T-helper 1 cell treated with Interleukin-12 subunit alpha and Interleukin-12 subunit beta and Interleukin-4 antibody, amounts not matched to agents 30 μg/mL and 1 μg/mL, for 36 hours (primary cell): ENCODE measurements around the gene SCGB1C1.
"Not testable (repeated sequence)": the region's sequence is repeated elsewhere in the genome, so short reads cannot be mapped to it uniquely, and the experiment has no call there.

Source experiments
- H3K27ac Mint-ChIP-seq: one replicate; pipeline ENCODE4 v1.8.0; 2021; ENCODE audit warnings: mild to moderate bottlenecking, mixed read lengths
- H3K27me3 Mint-ChIP-seq: one replicate; pipeline ENCODE4 v1.8.0; 2021; ENCODE audit warnings: low read depth, mixed read lengths
- H3K36me3 Mint-ChIP-seq: one replicate; pipeline ENCODE4 v1.8.0; 2021; ENCODE audit warnings: low read depth, mixed read lengths
- H3K4me1 Mint-ChIP-seq: one replicate; pipeline ENCODE4 v1.8.0; 2021; ENCODE audit warnings: low read depth, mixed read lengths
- H3K4me3 Mint-ChIP-seq: one replicate; pipeline ENCODE4 v1.8.0; 2021; ENCODE audit warnings: mild to moderate bottlenecking, moderate library complexity, mixed read lengths
- H3K9me3 Mint-ChIP-seq: one replicate; pipeline ENCODE4 v1.8.0; 2021; ENCODE audit warnings: mixed read lengths

The SCGB1C1 gene

GRCh38 chr11:192674-193128 lies at the start of gene SCGB1C1:
Gene SCGB1C1, plus strand, starts transcription at chr11:193078. Its CDS starts 22 bp downstream, at chr11:193100.
- H3K27ac Mint-ChIP-seq: peak within 1 kb of the TSS; percentile 55
- H3K4me3 Mint-ChIP-seq, H3K36me3 Mint-ChIP-seq, H3K4me1 Mint-ChIP-seq, H3K9me3 Mint-ChIP-seq, H3K27me3 Mint-ChIP-seq: not testable (repeated sequence)

GRCh38 chr11:180242-180641 lies 12.6 kb upstream of the SCGB1C1 start:
- H3K4me3 Mint-ChIP-seq, H3K4me1 Mint-ChIP-seq, H3K27ac Mint-ChIP-seq, H3K27me3 Mint-ChIP-seq, H3K9me3 Mint-ChIP-seq, H3K36me3 Mint-ChIP-seq: not testable (repeated sequence)

DNA sequence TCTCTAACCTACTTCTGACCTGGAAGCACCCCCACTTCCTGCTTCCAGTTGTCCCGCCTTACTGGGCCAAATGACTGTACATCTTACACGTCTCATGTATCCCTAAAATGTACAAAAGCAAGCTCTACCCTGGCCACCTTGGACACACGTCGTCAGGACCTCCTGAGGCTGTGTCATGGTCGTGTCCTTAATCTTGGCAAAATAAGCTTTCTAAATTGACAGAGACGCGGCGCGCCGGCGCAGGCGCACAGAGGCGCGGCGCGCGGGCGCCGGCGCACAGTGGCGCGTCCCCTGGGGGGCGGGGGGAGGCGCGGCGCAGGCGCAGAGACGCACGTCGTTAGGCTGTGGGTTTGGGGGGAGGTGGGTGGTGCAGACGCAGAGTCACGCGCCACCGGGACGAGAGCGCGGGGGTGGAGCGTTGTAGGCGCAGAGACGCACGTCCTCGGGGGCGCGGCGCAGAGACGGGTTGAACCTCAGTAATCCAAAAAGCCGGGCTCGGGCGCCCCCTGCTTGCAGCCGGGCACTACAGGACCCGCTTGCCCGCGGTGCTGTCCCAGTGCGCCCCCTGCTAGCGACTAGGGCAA lies 3.6 kb upstream of the SCGB1C1 start:
- not testable (repeated sequence) for H3K4me1 Mint-ChIP-seq, H3K4me3 Mint-ChIP-seq, H3K9me3 Mint-ChIP-seq, H3K36me3 Mint-ChIP-seq, H3K27me3 Mint-ChIP-seq, H3K27ac Mint-ChIP-seq

DNA sequence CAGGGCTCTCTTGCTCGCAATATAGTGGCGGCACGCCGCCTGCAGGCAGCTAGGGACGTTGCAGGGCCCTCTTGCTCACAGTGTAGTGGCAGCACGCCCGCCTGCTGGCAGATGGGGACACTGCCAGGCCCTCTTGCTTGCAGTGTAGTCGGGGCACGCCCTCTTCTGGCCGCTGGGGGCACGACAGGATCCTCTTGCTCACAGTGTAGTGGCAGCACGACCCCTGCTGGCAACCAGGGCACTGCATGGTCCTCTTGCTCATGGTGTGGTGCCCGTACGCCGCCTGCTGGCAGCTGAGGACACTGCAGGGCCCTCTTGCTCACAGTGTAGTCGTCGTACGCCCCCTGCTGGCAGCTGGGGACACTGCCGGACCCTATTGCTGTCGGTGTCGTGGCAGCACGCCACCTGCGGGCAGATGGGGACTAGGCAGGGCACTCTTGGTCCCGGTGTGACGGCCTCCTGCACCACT lies 3.0 kb upstream of the SCGB1C1 start:
- not testable (repeated sequence) for H3K9me3 Mint-ChIP-seq, H3K36me3 Mint-ChIP-seq, H3K4me3 Mint-ChIP-seq, H3K27ac Mint-ChIP-seq, H3K27me3 Mint-ChIP-seq, H3K4me1 Mint-ChIP-seq

DNA sequence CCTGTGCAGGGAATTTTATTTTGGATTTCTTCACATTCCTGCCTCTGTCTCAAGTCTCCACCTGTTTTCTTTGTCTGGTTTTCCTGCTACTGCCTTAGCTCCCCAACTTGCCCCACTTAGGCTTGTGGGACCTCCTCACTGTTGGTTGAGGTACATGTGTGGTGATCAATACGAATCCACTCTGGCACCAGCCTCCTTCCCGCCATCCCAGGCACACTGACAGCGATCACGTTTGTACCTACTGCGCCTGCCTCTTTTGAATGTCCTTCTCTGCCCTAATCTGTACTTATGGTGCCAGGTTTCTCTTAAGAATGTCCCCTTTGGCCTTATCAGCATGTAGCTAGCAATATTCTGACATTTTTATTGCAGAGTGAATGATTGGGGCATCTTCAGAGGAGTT lies 2.3 kb upstream of the SCGB1C1 start:
- H3K36me3 Mint-ChIP-seq, H3K9me3 Mint-ChIP-seq, H3K27me3 Mint-ChIP-seq, H3K4me1 Mint-ChIP-seq, H3K4me3 Mint-ChIP-seq, H3K27ac Mint-ChIP-seq: not testable (repeated sequence)

GRCh38 chr11:191490-192478 lies 1.1 kb upstream of the SCGB1C1 start:
- not testable (repeated sequence) for H3K4me1 Mint-ChIP-seq, H3K27me3 Mint-ChIP-seq, H3K36me3 Mint-ChIP-seq, H3K9me3 Mint-ChIP-seq
- H3K4me3 Mint-ChIP-seq: peak overlapping the region; percentile 35
- peak overlapping the region; percentile 63 for H3K27ac Mint-ChIP-seq

- H3K4me1 Mint-ChIP-seq, H3K27ac Mint-ChIP-seq, H3K4me3 Mint-ChIP-seq, H3K36me3 Mint-ChIP-seq, H3K9me3 Mint-ChIP-seq, H3K27me3 Mint-ChIP-seq: not testable (repeated sequence)
These were observed 603 bp downstream of the SCGB1C1 start for GRCh38 chr11:193481-193880.

GRCh38 chr11:196786-197731 lies 4.2 kb downstream of the SCGB1C1 start:
- Mint-ChIP-seq H3K4me3 (no peak overlapping the region), H3K4me1 (peaks cover 7% of the 10 kb centered on the region), H3K27me3 (no peaks in the 10 kb centered on the region), H3K9me3 (no peaks in the 10 kb centered on the region), H3K36me3 (no peaks in the 10 kb centered on the region), H3K27ac (no peak overlapping the region)

DNA sequence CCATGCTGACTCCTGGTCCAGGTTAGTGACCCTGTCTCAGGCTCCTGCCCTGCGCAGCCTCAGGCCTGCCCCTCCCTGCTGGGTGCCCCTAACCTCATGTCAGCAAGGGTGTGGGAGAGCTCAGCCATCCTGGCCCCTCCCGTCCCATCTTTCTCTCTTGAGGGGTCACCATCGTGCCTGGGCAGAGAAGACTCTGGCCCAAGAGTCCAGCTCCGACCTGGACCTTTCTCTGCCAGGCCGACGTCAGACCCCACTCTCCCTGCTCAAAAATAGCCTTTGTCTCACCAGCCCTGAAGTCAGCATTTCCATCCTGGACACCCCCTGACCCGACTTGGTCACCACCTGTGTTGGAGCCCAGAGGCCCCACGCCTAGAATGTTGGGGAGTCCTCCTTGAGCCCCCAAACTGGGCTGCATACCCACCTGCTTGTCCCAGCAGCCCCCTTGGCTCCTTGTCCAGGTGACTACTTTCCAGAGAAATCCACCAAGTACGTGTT lies 4.9 kb downstream of the SCGB1C1 start:
- Mint-ChIP-seq H3K27me3 (no peaks in the 10 kb centered on the region), H3K36me3 (peaks cover under 1% of the 10 kb centered on the region), H3K9me3 (no peaks in the 10 kb centered on the region), H3K4me1 (peaks cover 11% of the 10 kb centered on the region), H3K4me3 (no peak overlapping the region), H3K27ac (no peak overlapping the region)

DNA sequence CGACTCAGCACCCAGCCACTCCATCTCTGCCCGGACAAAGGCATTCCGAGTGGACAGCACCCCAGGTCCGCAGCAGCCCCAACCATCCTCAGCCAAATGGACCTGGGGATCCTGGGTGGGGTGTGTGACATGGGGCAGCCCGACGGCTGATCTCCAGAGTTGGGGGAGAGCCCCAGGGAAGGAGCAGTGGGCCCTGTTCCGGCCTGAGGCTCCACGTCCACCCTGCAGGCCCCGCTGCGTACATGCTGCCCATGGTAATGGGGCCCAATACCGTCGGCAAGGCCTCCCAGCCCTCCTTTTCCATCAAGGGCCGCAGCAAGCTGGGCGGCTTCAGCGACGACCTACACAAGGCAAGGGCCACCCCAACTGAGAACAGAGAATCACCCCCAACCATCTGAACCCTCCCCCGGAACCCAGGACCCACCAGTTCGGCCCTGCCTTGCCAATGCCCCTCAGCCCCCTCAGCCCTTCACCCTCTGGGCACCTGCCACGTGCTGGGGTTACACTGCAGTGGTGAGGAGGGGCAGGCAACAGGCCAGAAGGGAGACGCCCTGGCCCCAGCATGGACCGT lies 5.4 kb downstream of the SCGB1C1 start:
- H3K27me3 Mint-ChIP-seq: no peaks in the 10 kb centered on the region
- no peak overlapping the region for H3K27ac Mint-ChIP-seq
- H3K36me3 Mint-ChIP-seq: peaks cover 5% of the 10 kb centered on the region
- H3K4me1 Mint-ChIP-seq: peaks cover 15% of the 10 kb centered on the region
- no peak overlapping the region for H3K4me3 Mint-ChIP-seq
- H3K9me3 Mint-ChIP-seq: no peaks in the 10 kb centered on the region

- no peaks in the 10 kb centered on the region for H3K27me3 Mint-ChIP-seq
- H3K4me3 Mint-ChIP-seq: no peak overlapping the region
- H3K9me3 Mint-ChIP-seq: no peaks in the 10 kb centered on the region
- peaks cover 12% of the 10 kb centered on the region for H3K36me3 Mint-ChIP-seq
- no peak overlapping the region for H3K27ac Mint-ChIP-seq
- peaks cover 15% of the 10 kb centered on the region for H3K4me1 Mint-ChIP-seq
These were observed 6.2 kb downstream of the SCGB1C1 start for GRCh38 chr11:199004-199581.

DNA sequence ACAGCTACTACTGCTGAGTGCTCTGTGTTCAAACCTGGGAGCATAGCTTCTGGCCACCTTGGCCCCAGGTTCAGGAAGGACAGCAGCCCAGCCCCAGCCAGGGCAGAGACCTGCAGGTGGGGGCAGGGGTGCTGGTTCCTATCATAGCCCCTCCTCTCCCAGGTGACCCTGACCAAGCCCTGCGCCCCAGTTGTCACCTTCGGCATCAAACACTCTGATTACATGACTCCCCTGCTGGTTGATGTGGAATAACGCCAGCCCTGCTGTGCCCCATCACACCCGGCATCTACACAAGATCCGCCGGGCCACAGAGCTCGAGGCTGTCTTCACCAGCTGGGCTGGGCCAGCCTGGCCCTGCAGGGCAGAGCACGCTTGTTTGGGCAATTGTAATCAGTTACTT lies 6.9 kb downstream of the SCGB1C1 start:
- no peak overlapping the region for H3K4me3 Mint-ChIP-seq
- no peaks in the 10 kb centered on the region for H3K9me3 Mint-ChIP-seq
- H3K27me3 Mint-ChIP-seq: no peaks in the 10 kb centered on the region
- H3K36me3 Mint-ChIP-seq: peaks cover 12% of the 10 kb centered on the region
- peaks cover 15% of the 10 kb centered on the region for H3K4me1 Mint-ChIP-seq
- no peak overlapping the region for H3K27ac Mint-ChIP-seq

GRCh38 chr11:200224-201003 lies 7.5 kb downstream of the SCGB1C1 start:
- no peak overlapping the region for H3K27ac Mint-ChIP-seq

More at GRCh38 chr11:200224-201003, 7.5 kb downstream of the SCGB1C1 start:
- Mint-ChIP-seq H3K9me3 (no peaks in the 10 kb centered on the region), H3K27me3 (no peaks in the 10 kb centered on the region), H3K4me1 (peaks cover 17% of the 10 kb centered on the region), H3K4me3 (no peak overlapping the region), H3K36me3 (peaks cover 12% of the 10 kb centered on the region)
